GM18498 (cell line): ENCODE data around the gene TUBB6.

ENCODE experiments used
- ATAC-seq: cut with Tn5 transposase; IDR thresholded peaks from one replicate; pipeline ENCODE4 v1.9.1; 2021; ENCODE audit warnings: mild to moderate bottlenecking, moderate library complexity; ENCODE audit not compliant: unreplicated experiment

Gene TUBB6

GRCh38 chr18:12290086-12290485 is 18.0 kb upstream of the TUBB6 start:
- ATAC-seq = no peak

GRCh38 chr18:12291161-12291560 is 16.9 kb upstream of the TUBB6 start:
- ATAC-seq = no peak

GRCh38 chr18:12291690-12292089 is 16.4 kb upstream of the TUBB6 start:
- no peak for ATAC-seq

- ATAC-seq = no peak
These were observed 14.2 kb upstream of the TUBB6 start for GRCh38 chr18:12293831-12294230.

- ATAC-seq = no peak
These were observed 12.5 kb upstream of the TUBB6 start for GRCh38 chr18:12295389-12296086.

- ATAC-seq = no peak
These were observed 12.0 kb upstream of the TUBB6 start for GRCh38 chr18:12296087-12296403.

GRCh38 chr18:12296457-12296856 is 11.6 kb upstream of the TUBB6 start:
- no peak for ATAC-seq

- ATAC-seq = no peak
These were observed 8.2 kb upstream of the TUBB6 start for GRCh38 chr18:12299862-12300261.

- no peak for ATAC-seq
These were observed 6.6 kb upstream of the TUBB6 start for GRCh38 chr18:12301263-12302005.

- no peak for ATAC-seq
These were observed 5.5 kb upstream of the TUBB6 start for GRCh38 chr18:12302391-12303147.

GRCh38 chr18:12304351-12305210 is 3.5 kb upstream of the TUBB6 start:
- no peak for ATAC-seq

- ATAC-seq = no peak
These were observed 2.8 kb upstream of the TUBB6 start for GRCh38 chr18:12305211-12305610.

- no peak for ATAC-seq
These were observed 2.0 kb upstream of the TUBB6 start for GRCh38 chr18:12305930-12306629.

- ATAC-seq = no peak
These were observed 1.0 kb upstream of the TUBB6 start for GRCh38 chr18:12306752-12307700.

GRCh38 chr18:12308386-12309100 is 502 bp downstream of the TUBB6 start:
- peak; percentile 60 for ATAC-seq

GRCh38 chr18:12309683-12310198 is 1.7 kb downstream of the TUBB6 start:
- ATAC-seq = no peak

- ATAC-seq = no peak
These were observed 2.7 kb downstream of the TUBB6 start for GRCh38 chr18:12310762-12311161.

- ATAC-seq = no peak
These were observed 4.9 kb downstream of the TUBB6 start for GRCh38 chr18:12312976-12313375.
